Activated CD4-positive, alpha-beta memory T cell treated with anti-CD3 and anti-CD28 coated beads, Interleukin-2, amount 10 ng/mL, durations not matched to agents 7 days and 5 days (primary cell): ENCODE results near the gene RFX7. TPM values are rescaled to one million over a fixed set of nuclear protein-coding genes. Genes with fewer than 3 reads are reported as not detected.
A peak's percentile ranks its signal among the peaks of the same experiment; 100 is the strongest.
"Not testable (repeated sequence)": the region's sequence is repeated elsewhere in the genome, so short reads cannot be mapped to it uniquely, and the experiment has no call there.

Experiments used
- CTCF ChIA-PET: fragments of 350-600 bp; sonication (Branson Sonifier 250); formaldehyde crosslinking; loops from one replicate; lab custom pipeline; 2021; ENCODE audit warnings: antibody characterized with exemption, inconsistent platforms; lab: Charles Lee
- POLR2A ChIA-PET: fragments of 350-600 bp; sonication (Branson Sonifier 250); formaldehyde crosslinking; loops from one replicate; lab custom pipeline; 2021; ENCODE audit warnings: antibody characterized with exemption; lab: Charles Lee
- DNase-seq: peaks from one replicate; pipeline ENCODE4 v3.0.0-alpha.2; 2020
- H3K27ac Mint-ChIP-seq: one replicate; pipeline ENCODE4 v1.8.0; 2021; ENCODE audit warnings: mild to moderate bottlenecking, mixed read lengths
- H3K27me3 Mint-ChIP-seq: one replicate; pipeline ENCODE4 v1.8.0; 2021; ENCODE audit warnings: mixed read lengths
- H3K36me3 Mint-ChIP-seq: one replicate; pipeline ENCODE4 v1.8.0; 2021; ENCODE audit warnings: low read depth, mixed read lengths
- H3K4me1 Mint-ChIP-seq: one replicate; pipeline ENCODE4 v1.8.0; 2021; ENCODE audit warnings: mixed read lengths
- H3K4me3 Mint-ChIP-seq: one replicate; pipeline ENCODE4 v1.8.0; 2021; ENCODE audit warnings: mild to moderate bottlenecking, mixed read lengths
- H3K9me3 Mint-ChIP-seq: one replicate; pipeline ENCODE4 v1.8.0; 2021; ENCODE audit warnings: mixed read lengths
- total RNA-seq, 2 experiments: library from RNA; stranded (reverse); gene quantifications; one replicate each; pipeline ENCODE4 v1.2.3, GENCODE V29; 2021

Gene RFX7
- total RNA-seq, 2 experiments from 2014 or later, result 38.4 to 41.0 TPM

DNA sequence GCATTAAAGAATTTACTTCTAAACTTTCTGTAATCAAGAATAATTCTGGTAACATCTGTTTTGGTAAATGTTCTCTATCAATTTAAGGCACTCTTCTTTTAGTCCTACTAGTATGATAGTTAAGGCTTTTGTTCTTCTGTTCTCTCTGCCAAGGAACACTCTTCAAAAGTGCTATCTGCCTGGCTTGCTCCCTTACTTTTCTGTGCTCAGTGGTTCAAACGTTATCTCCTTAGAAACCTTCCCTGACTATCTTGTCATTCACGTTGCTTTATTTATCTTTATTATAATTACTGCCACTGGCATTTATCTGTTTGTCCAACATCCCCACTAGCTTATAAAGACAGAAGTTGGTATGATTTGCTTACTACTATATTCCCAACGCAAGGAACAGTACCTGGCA, 59.2 kb downstream of the RFX7 start:
- H3K36me3 Mint-ChIP-seq, result peaks cover 3% of the 10 kb centered on the region
- H3K4me1 Mint-ChIP-seq, result peaks cover 19% of the 10 kb centered on the region
- ChIA-PET CTCF (no interaction called here), POLR2A (no interaction called here)
- H3K9me3 Mint-ChIP-seq, result no peaks in the 10 kb centered on the region
- no peaks in the 10 kb centered on the region for H3K27me3 Mint-ChIP-seq
- H3K4me3 Mint-ChIP-seq, result no peak overlapping the region
- no peak for DNase-seq
- no peak overlapping the region for H3K27ac Mint-ChIP-seq

DNA sequence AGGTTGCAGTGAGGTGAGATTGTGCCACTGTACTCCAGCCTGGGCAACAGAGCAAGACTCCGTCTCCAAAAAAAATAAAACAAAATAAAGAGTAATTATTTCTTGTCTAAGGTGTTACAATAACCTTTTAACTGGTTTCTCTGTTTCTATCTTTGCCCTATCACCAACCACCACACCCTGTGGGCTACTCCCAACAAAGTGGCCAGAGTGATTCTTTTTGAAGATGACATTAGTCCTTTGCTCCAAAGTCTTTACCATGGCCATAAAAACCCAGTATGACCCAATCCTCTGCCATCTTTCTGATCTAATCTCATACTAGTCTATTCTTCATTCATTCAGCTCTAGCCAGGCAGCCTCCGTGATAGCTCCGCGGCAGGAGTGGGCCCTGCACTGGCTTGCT, 62.8 kb downstream of the RFX7 start:
- peaks cover 11% of the 10 kb centered on the region for H3K36me3 Mint-ChIP-seq
- H3K9me3 Mint-ChIP-seq, result no peaks in the 10 kb centered on the region
- CTCF ChIA-PET, result no interaction called here

GRCh38 chr15:56176996-56177395, 66.7 kb downstream of the RFX7 start:
- ChIA-PET POLR2A (no interaction called here), CTCF (no interaction called here)
- Mint-ChIP-seq H3K4me3 (no peak overlapping the region), H3K9me3 (no peaks in the 10 kb centered on the region), H3K27me3 (no peaks in the 10 kb centered on the region), H3K36me3 (peaks cover 33% of the 10 kb centered on the region), H3K4me1 (peaks cover 17% of the 10 kb centered on the region), H3K27ac (no peak overlapping the region)
- DNase-seq, result no peak

More for the DNA sequence above, 62.8 kb downstream of the RFX7 start:
- Mint-ChIP-seq H3K4me1 (peaks cover 10% of the 10 kb centered on the region), H3K27me3 (no peaks in the 10 kb centered on the region), H3K4me3 (no peak overlapping the region), H3K27ac (no peak overlapping the region)
- DNase-seq, result no peak
- POLR2A ChIA-PET, result no interaction called here

DNA sequence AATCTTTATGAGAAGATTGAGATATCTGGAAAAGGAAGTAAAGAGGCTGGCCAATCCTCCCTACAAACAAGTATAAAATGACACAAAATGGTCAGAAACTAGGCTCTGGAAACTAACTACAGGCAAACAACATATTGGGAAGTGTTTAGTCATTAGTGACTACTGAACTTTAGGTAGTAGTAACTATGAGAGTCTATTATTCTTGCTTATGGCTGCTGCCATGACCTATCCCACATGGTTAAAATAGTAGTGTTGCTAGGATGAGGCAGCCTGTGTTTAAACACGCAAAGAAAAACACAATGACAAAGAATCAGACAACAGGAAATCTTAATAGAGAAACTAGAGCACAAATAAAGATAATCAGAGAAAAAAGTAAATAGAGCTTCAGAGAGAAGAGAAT, 67.9 kb downstream of the RFX7 start:
- Mint-ChIP-seq H3K9me3 (peaks cover 8% of the 10 kb centered on the region), H3K27me3 (no peaks in the 10 kb centered on the region), H3K27ac (no peak overlapping the region), H3K4me1 (peaks cover 19% of the 10 kb centered on the region), H3K36me3 (peaks cover 45% of the 10 kb centered on the region), H3K4me3 (no peak overlapping the region)
- POLR2A ChIA-PET, result no interaction called here
- no peak for DNase-seq
- CTCF ChIA-PET, result no interaction called here

- DNase-seq, result no peak
- Mint-ChIP-seq H3K4me1 (peaks cover 28% of the 10 kb centered on the region), H3K4me3 (no peak overlapping the region), H3K36me3 (peaks cover 54% of the 10 kb centered on the region), H3K27me3 (no peaks in the 10 kb centered on the region), H3K9me3 (peaks cover 10% of the 10 kb centered on the region), H3K27ac (peak overlapping the region; percentile 17)
- ChIA-PET POLR2A (no interaction called here), CTCF (interaction anchor here (0.9 to 1.2 kb wide), 2 partner anchors 8 to 70 kb away, joined by 3 to 4 read pairs; no protein-coding TSS in a partner anchor)
Measured at GRCh38 chr15:56174649-56175048, 69.0 kb downstream of the RFX7 start.

- H3K27ac Mint-ChIP-seq, result no peak overlapping the region
- no peaks in the 10 kb centered on the region for H3K27me3 Mint-ChIP-seq
- peaks cover 54% of the 10 kb centered on the region for H3K36me3 Mint-ChIP-seq
- peaks cover 39% of the 10 kb centered on the region for H3K4me1 Mint-ChIP-seq
- ChIA-PET POLR2A (interaction anchor here (1.8 kb wide), 1 partner anchor 77 kb away, joined by 6 read pairs; no protein-coding TSS in a partner anchor), CTCF (no interaction called here)
- no peak overlapping the region for H3K4me3 Mint-ChIP-seq
- peaks cover 14% of the 10 kb centered on the region for H3K9me3 Mint-ChIP-seq
- DNase-seq, result no peak
Measured at GRCh38 chr15:56168394-56168793, 75.3 kb downstream of the RFX7 start.

DNA sequence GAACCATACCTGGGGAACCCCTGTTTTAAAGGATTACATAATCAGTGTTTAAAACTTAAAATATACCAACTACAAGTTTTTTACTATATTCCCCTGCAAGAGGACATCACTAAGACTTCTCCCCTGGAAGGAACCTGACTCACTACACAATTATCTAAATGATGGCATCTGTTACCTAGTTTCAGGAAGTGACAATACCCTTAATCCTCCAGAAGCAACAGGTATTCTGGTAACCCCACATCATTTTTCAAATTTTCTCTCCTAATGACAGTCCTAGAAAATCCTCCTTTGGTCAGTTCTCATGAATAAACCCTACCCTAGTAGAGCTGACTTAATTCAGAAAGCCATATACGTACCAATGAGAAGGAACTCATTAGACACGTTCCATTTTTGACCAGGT, 78.4 kb downstream of the RFX7 start:
- H3K27ac Mint-ChIP-seq, result no peak overlapping the region
- DNase-seq, result no peak
- H3K9me3 Mint-ChIP-seq, result peaks cover 3% of the 10 kb centered on the region
- peaks cover 45% of the 10 kb centered on the region for H3K4me1 Mint-ChIP-seq
- POLR2A ChIA-PET, result no interaction called here
- CTCF ChIA-PET, result no interaction called here
- no peaks in the 10 kb centered on the region for H3K27me3 Mint-ChIP-seq
- peaks cover 22% of the 10 kb centered on the region for H3K36me3 Mint-ChIP-seq
- no peak overlapping the region for H3K4me3 Mint-ChIP-seq

- no peak for DNase-seq
- no peaks in the 10 kb centered on the region for H3K27me3 Mint-ChIP-seq
- peaks cover 24% of the 10 kb centered on the region for H3K4me1 Mint-ChIP-seq
- POLR2A ChIA-PET, result no interaction called here
- no peak overlapping the region for H3K4me3 Mint-ChIP-seq
- CTCF ChIA-PET, result no interaction called here
- H3K36me3 Mint-ChIP-seq, result peaks cover 20% of the 10 kb centered on the region
- H3K27ac Mint-ChIP-seq, result no peak overlapping the region
- H3K9me3 Mint-ChIP-seq, result peaks cover 2% of the 10 kb centered on the region
Measured at GRCh38 chr15:56160966-56161365, 82.7 kb downstream of the RFX7 start.

DNA sequence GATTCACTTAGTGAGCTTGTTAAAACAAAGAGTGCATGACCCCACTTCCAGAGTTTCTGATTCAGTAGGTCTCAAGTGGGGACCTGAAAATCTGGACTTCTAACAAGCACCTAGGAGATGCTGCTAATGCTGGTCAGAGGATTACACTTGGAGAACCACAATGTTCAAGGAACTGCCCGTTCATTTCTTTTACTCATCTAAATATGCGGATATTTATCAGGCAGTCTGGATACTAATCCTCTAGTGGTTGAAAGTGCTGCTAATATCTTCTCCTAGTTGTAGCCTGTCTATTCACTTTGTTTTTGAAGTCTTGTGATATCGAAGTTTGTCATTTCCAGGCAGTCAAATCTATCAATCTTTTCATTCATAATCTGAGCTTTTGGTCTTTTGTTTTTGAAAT, 86.8 kb downstream of the RFX7 start:
- H3K4me1 Mint-ChIP-seq, result peaks cover 14% of the 10 kb centered on the region
- no peak overlapping the region for H3K27ac Mint-ChIP-seq
- DNase-seq, result no peak
- H3K4me3 Mint-ChIP-seq, result no peak overlapping the region
- no peaks in the 10 kb centered on the region for H3K27me3 Mint-ChIP-seq
- ChIA-PET POLR2A (no interaction called here), CTCF (no interaction called here)
- H3K36me3 Mint-ChIP-seq, result peaks cover 43% of the 10 kb centered on the region
- peaks cover 27% of the 10 kb centered on the region for H3K9me3 Mint-ChIP-seq

GRCh38 chr15:56155278-56155677, 88.4 kb downstream of the RFX7 start:
- H3K27me3 Mint-ChIP-seq, POLR2A ChIA-PET, CTCF ChIA-PET, H3K27ac Mint-ChIP-seq, H3K4me3 Mint-ChIP-seq, H3K4me1 Mint-ChIP-seq, DNase-seq: not testable (repeated sequence)
- peaks cover 36% of the 10 kb centered on the region for H3K9me3 Mint-ChIP-seq
- H3K36me3 Mint-ChIP-seq, result peaks cover 49% of the 10 kb centered on the region

DNA sequence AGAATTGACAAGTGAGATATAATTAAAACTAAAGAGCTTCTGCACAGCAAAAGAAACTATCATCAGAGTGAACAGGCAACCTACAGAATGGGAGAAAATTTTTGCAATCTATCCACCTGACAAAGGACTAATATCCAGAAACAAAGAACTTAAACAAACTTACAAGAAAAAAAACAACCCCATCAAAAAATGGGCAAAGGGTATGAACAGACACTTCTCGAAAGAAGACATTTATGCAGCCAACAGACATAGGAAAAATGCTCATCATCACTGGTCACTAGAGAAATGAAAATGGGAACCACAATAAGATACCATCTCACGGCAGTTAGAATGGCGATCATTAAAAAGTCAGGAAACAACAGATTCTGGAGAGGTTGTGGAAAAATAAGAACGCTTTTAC, 88.9 kb downstream of the RFX7 start:
- H3K27me3 Mint-ChIP-seq, CTCF ChIA-PET: not testable (repeated sequence)
- H3K36me3 Mint-ChIP-seq, result peaks cover 46% of the 10 kb centered on the region

DNA sequence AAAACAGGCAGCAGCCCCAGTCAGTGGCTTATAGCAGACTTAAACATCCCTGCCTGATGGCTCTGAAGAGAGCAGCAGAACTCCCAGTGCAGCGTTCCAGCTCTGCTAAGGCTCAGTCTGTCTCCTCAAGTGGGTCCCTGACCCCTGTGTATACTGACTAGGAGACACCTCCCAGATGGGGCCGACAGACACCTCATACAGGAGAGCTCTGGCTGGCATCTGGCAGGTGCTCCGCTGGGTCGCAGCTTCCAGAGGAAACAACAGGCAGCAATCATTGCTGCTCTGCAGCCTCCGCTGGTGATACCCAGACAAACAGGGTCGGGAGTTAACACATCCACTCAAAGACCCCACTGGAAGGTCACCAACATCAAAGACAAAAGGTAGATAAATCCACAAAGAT, 93.5 kb downstream of the RFX7 start:
- Mint-ChIP-seq H3K27ac (no peak overlapping the region), H3K4me3 (no peak overlapping the region), H3K4me1 (peaks cover 7% of the 10 kb centered on the region), H3K9me3 (peaks cover 43% of the 10 kb centered on the region), H3K36me3 (peaks cover 53% of the 10 kb centered on the region), H3K27me3 (no peaks in the 10 kb centered on the region)
- ChIA-PET POLR2A (no interaction called here), CTCF (no interaction called here)
- no peak for DNase-seq

More for the DNA sequence above, 88.9 kb downstream of the RFX7 start:
- peaks cover 36% of the 10 kb centered on the region for H3K9me3 Mint-ChIP-seq
- POLR2A ChIA-PET, DNase-seq, H3K4me1 Mint-ChIP-seq, H3K4me3 Mint-ChIP-seq, H3K27ac Mint-ChIP-seq: not testable (repeated sequence)

DNA sequence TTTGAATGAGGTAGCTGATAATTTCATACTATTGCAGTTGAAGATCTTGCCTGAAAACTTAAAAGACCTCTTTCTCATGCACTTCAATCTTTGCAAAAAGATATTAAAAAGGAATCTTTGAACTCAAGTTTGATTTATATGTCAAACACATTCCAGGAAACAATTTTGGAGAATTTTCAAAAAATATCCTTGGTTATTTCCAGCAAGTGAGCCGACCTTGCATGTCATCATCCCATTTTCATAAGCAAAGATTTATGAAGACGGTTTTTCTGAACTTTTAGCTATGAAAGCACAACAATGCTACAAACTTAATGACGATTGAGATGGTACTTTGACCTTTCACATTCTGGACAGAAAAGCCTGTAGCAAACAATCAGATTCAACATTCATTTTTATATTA, 95.6 kb downstream of the RFX7 start:
- POLR2A ChIA-PET, result no interaction called here
- CTCF ChIA-PET, result no interaction called here
- H3K9me3 Mint-ChIP-seq, result peaks cover 26% of the 10 kb centered on the region
- H3K4me3 Mint-ChIP-seq, result no peak overlapping the region
- peaks cover 7% of the 10 kb centered on the region for H3K4me1 Mint-ChIP-seq
- no peaks in the 10 kb centered on the region for H3K27me3 Mint-ChIP-seq
- DNase-seq, result no peak
- peaks cover 33% of the 10 kb centered on the region for H3K36me3 Mint-ChIP-seq
- no peak overlapping the region for H3K27ac Mint-ChIP-seq

DNA sequence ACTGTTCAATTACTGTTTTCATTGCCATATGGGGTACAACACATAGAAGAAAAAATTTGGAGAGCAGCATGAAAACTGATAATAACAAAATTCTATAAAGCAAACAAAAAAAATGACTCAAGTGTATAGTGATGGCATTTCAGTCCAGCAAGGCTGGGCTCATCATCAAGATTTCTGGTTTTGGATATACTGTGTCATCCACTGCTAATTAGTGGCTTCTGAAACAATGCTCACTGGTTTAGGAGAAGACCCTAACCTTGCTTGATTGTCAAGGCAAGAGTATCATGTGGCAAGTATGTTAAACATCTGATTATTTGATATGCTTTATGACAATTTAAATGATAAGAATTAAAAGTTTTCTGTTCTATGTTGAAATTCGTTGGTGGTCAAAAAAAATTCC, 96.9 kb downstream of the RFX7 start:
- ChIA-PET CTCF (no interaction called here), POLR2A (no interaction called here)
- Mint-ChIP-seq H3K27me3 (no peaks in the 10 kb centered on the region), H3K9me3 (peaks cover 19% of the 10 kb centered on the region), H3K4me3 (no peak overlapping the region), H3K36me3 (peaks cover 35% of the 10 kb centered on the region), H3K27ac (no peak overlapping the region), H3K4me1 (peaks cover 7% of the 10 kb centered on the region)
- no peak for DNase-seq
